Measurements from ENCODE around the gene CTU2.

DNA sequence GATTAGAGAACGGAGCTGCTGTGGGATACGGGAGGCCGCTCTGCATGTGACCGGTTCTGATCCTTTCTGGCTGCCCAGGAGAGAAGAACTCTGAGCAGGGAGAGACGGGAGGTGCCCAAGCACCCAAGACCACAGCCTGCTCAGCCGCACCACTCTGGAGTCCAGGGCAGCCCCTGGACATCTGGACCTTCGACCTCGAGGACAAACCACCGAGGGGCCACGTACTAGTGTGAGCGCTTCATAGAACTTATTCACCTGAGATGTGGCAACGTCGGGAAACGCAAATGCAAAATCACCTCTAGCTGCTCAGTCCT, 6.0 kb upstream of the CTU2 start:
- TF ChIP-seq, protein P1, sequence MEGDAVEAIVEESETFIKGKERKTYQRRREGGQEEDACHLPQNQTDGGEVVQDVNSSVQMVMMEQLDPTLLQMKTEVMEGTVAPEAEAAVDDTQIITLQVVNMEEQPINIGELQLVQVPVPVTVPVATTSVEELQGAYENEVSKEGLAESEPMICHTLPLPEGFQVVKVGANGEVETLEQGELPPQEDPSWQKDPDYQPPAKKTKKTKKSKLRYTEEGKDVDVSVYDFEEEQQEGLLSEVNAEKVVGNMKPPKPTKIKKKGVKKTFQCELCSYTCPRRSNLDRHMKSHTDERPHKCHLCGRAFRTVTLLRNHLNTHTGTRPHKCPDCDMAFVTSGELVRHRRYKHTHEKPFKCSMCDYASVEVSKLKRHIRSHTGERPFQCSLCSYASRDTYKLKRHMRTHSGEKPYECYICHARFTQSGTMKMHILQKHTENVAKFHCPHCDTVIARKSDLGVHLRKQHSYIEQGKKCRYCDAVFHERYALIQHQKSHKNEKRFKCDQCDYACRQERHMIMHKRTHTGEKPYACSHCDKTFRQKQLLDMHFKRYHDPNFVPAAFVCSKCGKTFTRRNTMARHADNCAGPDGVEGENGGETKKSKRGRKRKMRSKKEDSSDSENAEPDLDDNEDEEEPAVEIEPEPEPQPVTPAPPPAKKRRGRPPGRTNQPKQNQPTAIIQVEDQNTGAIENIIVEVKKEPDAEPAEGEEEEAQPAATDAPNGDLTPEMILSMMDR (IDR thresholded peaks at IDR 0.05; ENCODE audit: insufficient read depth, low read depth, low read length) = no peak
- TF ChIP-seq EZH2 (IDR thresholded peaks at IDR 0.05; ENCODE audit: insufficient read depth, low read length) = no peak

All from astrocyte (in vitro differentiated cells and primary cell).